HCT116 (cell line): Measurements from ENCODE around the gene COQ10B. TPM values are rescaled to one million over a fixed set of nuclear protein-coding genes. Genes with fewer than 3 reads are reported as not detected.
A peak's percentile ranks its signal among the peaks of the same experiment; 100 is the strongest.

Source experiments
- ATAC-seq: fragments of 200-7000 bp; cut with Tn5 transposase; 2 replicates; pipeline ENCODE4 v1.9.1; 2020; ENCODE audit warnings: mild to moderate bottlenecking, moderate library complexity
- BruUV-seq: library from RNA; stranded (reverse); fragments of 400-500 nt; replicated peaks from 2 replicates; lab custom pipeline; 2021; lab: Mats Ljungman, UMichigan
- CTCF ChIA-PET: fragments of 300-600 bp; sonication (Branson Sonifier 250); formaldehyde crosslinking; loops from one replicate; lab custom pipeline; 2021; ENCODE audit warnings: antibody characterized with exemption; lab: Charles Lee
- POLR2A ChIA-PET: fragments of 300-600, 350-600 bp; sonication (Branson Sonifier 250); formaldehyde crosslinking; loops from one replicate; lab custom pipeline; 2021; ENCODE audit warnings: antibody characterized with exemption; lab: Charles Lee
- RAD21 ChIA-PET, 2 experiments: fragments of 300-600 bp; sonication (Branson Sonifier 250); formaldehyde crosslinking; loops; one replicate each; lab custom pipeline; 2023; ENCODE audit warnings: low total read pairs in 2 of 2; ENCODE audit not compliant: uncharacterized antibody in 2 of 2, unreplicated experiment in 2 of 2, low non-redundant PET in 1 of 2; lab: Charles Lee
- DNase-seq: peaks from one replicate; pipeline ENCODE4 v3.0.0-alpha.2; 2010; ENCODE audit warnings: low read depth, low spot score
- H2AFZ ChIP-seq: fragments of 200-600 bp; shearing (Covaris generic), sonication (generic); 2 replicates; pipeline ENCODE4 v1.6.1; 2017; ENCODE audit warnings: low read depth, mixed run types, mixed read lengths, antibody characterized with exemption, low read length; ENCODE audit not compliant: poor library complexity, severe bottlenecking
- H3K27ac ChIP-seq: 2 replicates; pipeline ENCODE4 v1.5.1; 2012; ENCODE audit warnings: low read depth, low read length
- H3K27me3 ChIP-seq: fragments of 200-600 bp; sonication (generic); 2 replicates; pipeline ENCODE4 v1.6.1; 2016; ENCODE audit warnings: mixed run types, low read length, mixed read lengths; ENCODE audit not compliant: insufficient read depth
- H3K36me3 ChIP-seq, 2 experiments: fragments of 200-500 bp in 1 of 2; fragments of 200-600 bp in 1 of 2; sonication (Bioruptor generic) in 1 of 2; sonication (generic) in 1 of 2; 2 replicates each; pipeline versions ENCODE4 v1.5.1 to v1.6.1; 2014 to 2016; ENCODE audit warnings: low read length in 2 of 2, inconsistent platforms in 1 of 2, mixed read lengths in 1 of 2, mixed run types in 1 of 2; ENCODE audit not compliant: insufficient read depth in 2 of 2, control insufficient read depth in 1 of 2
- H3K4me1 ChIP-seq, 2 experiments: fragments of 200-600 bp in 1 of 2; sonication (generic) in 1 of 2; 2 replicates each; pipeline versions ENCODE4 v1.5.1 to v1.6.1; 2012 to 2017; ENCODE audit warnings: low read length in 2 of 2, inconsistent platforms in 1 of 2, mild to moderate bottlenecking in 1 of 2, mixed read lengths in 1 of 2, mixed run types in 1 of 2, moderate library complexity in 1 of 2; ENCODE audit not compliant: insufficient read depth in 2 of 2, control insufficient read depth in 1 of 2
- H3K4me2 ChIP-seq: fragments of 200-600 bp; sonication (generic); 2 replicates; pipeline ENCODE4 v1.6.1; 2017; ENCODE audit warnings: mixed run types, low read length, mixed read lengths
- H3K4me3 ChIP-seq, 2 experiments: fragments of 200-600 bp in 1 of 2; sonication (generic) in 1 of 2; replicated peaks in 1 of 2; 2 replicates each; pipeline ENCODE4 v1.5.1; 2011 to 2016; ENCODE audit warnings: low read length in 2 of 2, control low read depth in 1 of 2, low read depth in 1 of 2, mild to moderate bottlenecking in 1 of 2, mixed read lengths in 1 of 2, mixed run types in 1 of 2
- H3K79me2 ChIP-seq: fragments of 200-600 bp; sonication (generic); 2 replicates; pipeline ENCODE4 v1.6.1; 2017; ENCODE audit warnings: mild to moderate bottlenecking, mixed run types, low read length, moderate library complexity, mixed read lengths; ENCODE audit not compliant: insufficient read depth
- H3K9ac ChIP-seq: fragments of 200-600 bp; sonication (generic); 2 replicates; pipeline ENCODE4 v1.6.1; 2016; ENCODE audit warnings: low read length, mixed read lengths
- H3K9me2 ChIP-seq: fragments of 200-600 bp; sonication (generic), shearing (Covaris generic); 2 replicates; pipeline ENCODE4 v1.6.1; 2017; ENCODE audit warnings: mixed run types, mild to moderate bottlenecking, moderate library complexity; ENCODE audit not compliant: insufficient read depth
- H3K9me3 ChIP-seq, 2 experiments: fragments of 200-500 bp in 1 of 2; fragments of 200-600 bp in 1 of 2; sonication (Bioruptor generic) in 1 of 2; sonication (generic) in 1 of 2; 2 replicates each; pipeline ENCODE4 v1.6.1; 2014 to 2017; ENCODE audit warnings: low read length in 2 of 2, mixed read lengths in 2 of 2, inconsistent platforms in 1 of 2, low read depth in 1 of 2, mild to moderate bottlenecking in 1 of 2, mixed run types in 1 of 2, moderate library complexity in 1 of 2; ENCODE audit not compliant: control insufficient read depth in 1 of 2, insufficient read depth in 1 of 2
- H4K20me1 ChIP-seq: fragments of 200-600 bp; sonication (generic), shearing (Covaris generic); 2 replicates; pipeline ENCODE4 v1.6.1; 2017; ENCODE audit warnings: mixed run types, mild to moderate bottlenecking, moderate library complexity; ENCODE audit not compliant: insufficient read depth
- CBX3 ChIP-seq: IDR thresholded peaks from 2 replicates; pipeline ENCODE4 v1.6.1; 2012; ENCODE audit warnings: low read depth
- CEBPB ChIP-seq: IDR thresholded peaks from 2 replicates; pipeline ENCODE4 v1.6.1; 2012; ENCODE audit warnings: low read depth
- CTCF ChIP-seq, 3 experiments: fragments of 200-600 bp in 1 of 3; sonication (generic) in 1 of 3; IDR thresholded peaks in 2 of 3; conservative IDR thresholded peaks in 1 of 3; 2 replicates each; pipeline ENCODE4 v1.5.1; 2012 to 2017; ENCODE audit warnings: low read depth in 2 of 3, low read length in 2 of 3, antibody characterized with exemption in 1 of 3, borderline replicate concordance in 1 of 3, control low read depth in 1 of 3, mild to moderate bottlenecking in 1 of 3, mixed read lengths in 1 of 3, mixed run types in 1 of 3, moderate library complexity in 1 of 3; ENCODE audit not compliant: insufficient read depth in 1 of 3
- EGR1 ChIP-seq: IDR thresholded peaks from 2 replicates; pipeline ENCODE4 v1.6.1; 2012; ENCODE audit warnings: low read depth
- ELF1 ChIP-seq: IDR thresholded peaks from 2 replicates; pipeline ENCODE4 v1.6.1; 2012; ENCODE audit warnings: low read depth, borderline replicate concordance
- EZH2 ChIP-seq: fragments of 200-600 bp; sonication (generic); IDR thresholded peaks from 2 replicates; pipeline ENCODE4 v1.6.1; 2017; ENCODE audit warnings: antibody characterized with exemption, mixed run types
- FOSL1 ChIP-seq: IDR thresholded peaks from 2 replicates; pipeline ENCODE4 v1.6.1; 2012; ENCODE audit warnings: low read depth
- JUND ChIP-seq: IDR thresholded peaks from 2 replicates; pipeline ENCODE4 v1.6.1; 2012
- MAX ChIP-seq: IDR thresholded peaks from 2 replicates; pipeline ENCODE4 v1.6.1; 2012
- POLR2A ChIP-seq: IDR thresholded peaks from 2 replicates; pipeline ENCODE4 v1.7.0; 2011; ENCODE audit warnings: borderline replicate concordance; ENCODE audit not compliant: insufficient read depth, insufficient read length; ENCODE audit errors: extremely low read depth
- POLR2AphosphoS5 ChIP-seq: IDR thresholded peaks from 2 replicates; pipeline ENCODE4 v1.6.1; 2011; ENCODE audit warnings: mild to moderate bottlenecking, low read depth, low read length, moderate library complexity
- RAD21 ChIP-seq: IDR thresholded peaks from 2 replicates; pipeline ENCODE4 v1.6.1; 2012; ENCODE audit warnings: low read depth, mild to moderate bottlenecking
- REST ChIP-seq: IDR thresholded peaks from 2 replicates; pipeline ENCODE4 v1.6.1; 2012; ENCODE audit warnings: low read depth
- SIN3A ChIP-seq: IDR thresholded peaks from 2 replicates; pipeline ENCODE4 v1.6.1; 2012; ENCODE audit warnings: low read depth
- SP1 ChIP-seq: IDR thresholded peaks from 2 replicates; pipeline ENCODE4 v1.6.1; 2012; ENCODE audit warnings: low read depth
- ZBTB33 ChIP-seq: IDR thresholded peaks from 2 replicates; pipeline ENCODE4 v1.6.1; 2011; ENCODE audit warnings: mild to moderate bottlenecking, low read length, moderate library complexity; ENCODE audit not compliant: insufficient replicate concordance; ENCODE audit errors: extremely low read depth
- ZFX ChIP-seq: fragments of 450-650 bp; IDR thresholded peaks from 2 replicates; pipeline ENCODE4 v1.6.1; 2017
- ZNF274 ChIP-seq: fragments of 200-500 bp; sonication (Bioruptor generic); IDR thresholded peaks from 2 replicates; pipeline ENCODE4 v1.6.1; 2014; ENCODE audit warnings: mild to moderate bottlenecking, low read depth, low read length, inconsistent platforms
- intact Hi-C: fragments of 100-400 bp; cut with micrococcal nuclease; formaldehyde crosslinking; loops from 2 replicates; pipeline ENCODE4 v1.10.0; 2022
- total RNA-seq: library from RNA; stranded (reverse); gene quantifications from one replicate; pipeline ENCODE4 v1.2.1, GENCODE V29; 2021; ENCODE audit not compliant: unreplicated experiment

COQ10B gene
- total RNA-seq, 1 experiment from 2014 or later: 20.4 TPM

GRCh38 chr2:197461057-197461456, 7.7 kb downstream of the COQ10B start:
- no peaks in the 10 kb centered on the region for H3K27me3 ChIP-seq
- no peak overlapping the region for H3K9ac ChIP-seq
- POLR2A ChIA-PET: no interaction called here
- no peak for TF ChIP-seq SP1
- TF ChIP-seq CBX3: no peak
- no peak for TF ChIP-seq JUND
- TF ChIP-seq ZFX: no peak
- no peak for TF ChIP-seq MAX
- TF ChIP-seq ZNF274: no peak
- no peak for TF ChIP-seq RAD21
- no peak for TF ChIP-seq CEBPB
- no peak for TF ChIP-seq CTCF (IDR thresholded peaks at IDR 0.05 in 2 of 3, conservative IDR thresholded peaks at IDR 0.05 in 1 of 3; ENCODE audit: borderline replicate concordance in 1 of 3, insufficient read depth in 1 of 3, low read depth in 2 of 3, low read length in 2 of 3)
- no peak for TF ChIP-seq SIN3A
- no peak for TF ChIP-seq ELF1
- no peak for TF ChIP-seq POLR2AphosphoS5
- TF ChIP-seq REST: no peak
- TF ChIP-seq EZH2: no peak
- no peak for TF ChIP-seq EGR1
- no peak for TF ChIP-seq FOSL1
- no peak for TF ChIP-seq ZBTB33
- TF ChIP-seq POLR2A: no peak
- RAD21 ChIA-PET: no interaction called here
- H3K36me3 ChIP-seq: peaks cover 6% of the 10 kb centered on the region in 2 experiments; a peak in 2 of 4 replicates
- H3K79me2 ChIP-seq: peaks cover 47% of the 10 kb centered on the region
- no peaks in the 10 kb centered on the region for H3K9me2 ChIP-seq
- H3K9me3 ChIP-seq: no peaks in the 10 kb centered on the region
- peaks cover 0 to 9% of the 10 kb centered on the region in 2 experiments; a peak in 2 of 4 replicates for H3K4me1 ChIP-seq
- intact Hi-C loops: no loop called here
- no peak overlapping the region for H3K27ac ChIP-seq
- peak; percentile 42 for ATAC-seq
- H2AFZ ChIP-seq: no peak overlapping the region
- no peak overlapping the region; the same call in 1 of the 2 replicates for H3K4me2 ChIP-seq
- BruUV-seq: no TSS peak
- no peak for DNase-seq
- H4K20me1 ChIP-seq: no peaks in the 10 kb centered on the region
- no peak overlapping the region for H3K4me3 ChIP-seq
- CTCF ChIA-PET: no interaction called here
